Panc1 (cell line): Measurements from ENCODE around the gene PPHLN1. TPM values are rescaled to one million over a fixed set of nuclear protein-coding genes. Genes with fewer than 3 reads are reported as not detected.

ENCODE experiments used
- ATAC-seq: fragments of 200-7000 bp; cut with Tn5 transposase; 2 replicates; pipeline ENCODE4 v1.9.1; 2020; ENCODE audit warnings: mild to moderate bottlenecking, moderate library complexity
- BruUV-seq: library from RNA; stranded (reverse); fragments of 400-500 nt; replicated peaks from 2 replicates; lab custom pipeline; 2021; lab: Mats Ljungman, UMichigan
- CTCF ChIA-PET: fragments of 300-600 bp; sonication (Branson Sonifier 250); formaldehyde crosslinking; loops from one replicate; lab custom pipeline; 2022; ENCODE audit warnings: antibody characterized with exemption; lab: Charles Lee
- POLR2A ChIA-PET: fragments of 300-600 bp; sonication (Branson Sonifier 250); formaldehyde crosslinking; loops from one replicate; lab custom pipeline; 2022; ENCODE audit warnings: antibody characterized with exemption; lab: Charles Lee
- DNase-seq: peaks from one replicate; pipeline ENCODE4 v3.0.0-alpha.2; 2010; ENCODE audit warnings: low read depth, low spot score
- H3K27ac ChIP-seq: 2 replicates; pipeline ENCODE4 v1.5.1; 2011; ENCODE audit warnings: mild to moderate bottlenecking, low read length, inconsistent platforms
- H3K27me3 ChIP-seq: fragments of 200-500 bp; sonication (Bioruptor generic); 2 replicates; pipeline ENCODE4 v1.6.0; 2014; ENCODE audit warnings: low read length, inconsistent platforms; ENCODE audit not compliant: control insufficient read depth, insufficient read depth
- H3K36me3 ChIP-seq: fragments of 200-500 bp; sonication (Bioruptor generic); 2 replicates; pipeline ENCODE4 v1.5.1; 2014; ENCODE audit warnings: inconsistent platforms, mild to moderate bottlenecking, low read length, moderate library complexity; ENCODE audit not compliant: control insufficient read depth, insufficient read depth
- H3K4me1 ChIP-seq: 2 replicates; pipeline ENCODE4 v1.5.1; 2011; ENCODE audit warnings: inconsistent platforms, mild to moderate bottlenecking, low read length, moderate library complexity; ENCODE audit not compliant: control insufficient read depth, insufficient read depth
- H3K4me3 ChIP-seq, 2 experiments: 2 replicates each; pipeline ENCODE4 v1.5.1; 2011 to 2012; ENCODE audit warnings: low read depth in 2 of 2, low read length in 2 of 2, mild to moderate bottlenecking in 2 of 2, inconsistent platforms in 1 of 2, moderate library complexity in 1 of 2
- H3K9me3 ChIP-seq: fragments of 200-500 bp; sonication (Bioruptor generic); 2 replicates; pipeline ENCODE4 v1.5.1; 2014; ENCODE audit warnings: low read depth, mild to moderate bottlenecking, inconsistent platforms, low read length, moderate library complexity; ENCODE audit not compliant: control insufficient read depth, insufficient read depth
- POLR2AphosphoS5 ChIP-seq: IDR thresholded peaks from 2 replicates; pipeline ENCODE4 v1.6.1; 2012; ENCODE audit warnings: mild to moderate bottlenecking, low read depth, low read length, moderate library complexity
- SIN3A ChIP-seq: IDR thresholded peaks from 2 replicates; pipeline ENCODE4 v1.6.1; 2012; ENCODE audit warnings: low read depth, mild to moderate bottlenecking, low read length, moderate library complexity, borderline replicate concordance; ENCODE audit not compliant: insufficient read depth
- TCF7L2 ChIP-seq: IDR thresholded peaks from 2 replicates; pipeline ENCODE4 v1.6.1; 2011; ENCODE audit warnings: mild to moderate bottlenecking, low read depth, low read length, inconsistent platforms
- in situ Hi-C: cut with HindIII; loops from 2 replicates; pipeline ENCODE4 v1.10.0; 2016; ENCODE audit warnings: low sequenced_read_pairs, low pct_unique_long_range_greater_than_20kb
- intact Hi-C: fragments of 100-400 bp; cut with micrococcal nuclease; formaldehyde crosslinking; loops from one replicate; pipeline ENCODE4 v1.10.0; 2022; ENCODE audit not compliant: unreplicated experiment
- total RNA-seq: library from RNA; stranded (reverse); gene quantifications from one replicate; pipeline ENCODE4 v1.2.1, GENCODE V29; 2021; ENCODE audit not compliant: unreplicated experiment
- TF ChIP-seq, protein P1 (sequence below): fragments of 450-650 bp; IDR thresholded peaks from 2 replicates; pipeline ENCODE4 v1.5.1; 2017; ENCODE audit warnings: mild to moderate bottlenecking
- TF ChIP-seq, protein P2 (sequence below), 2 experiments: IDR thresholded peaks; 2 replicates each; pipeline ENCODE4 v1.6.1; 2011 to 2012; ENCODE audit warnings: low read depth in 2 of 2, control low read depth in 1 of 2, low read length in 1 of 2, mild to moderate bottlenecking in 1 of 2, moderate library complexity in 1 of 2; ENCODE audit not compliant: insufficient read depth in 1 of 2

The PPHLN1 gene
- total RNA-seq, 1 experiment from 2014 or later = 56.5 TPM

DNA sequence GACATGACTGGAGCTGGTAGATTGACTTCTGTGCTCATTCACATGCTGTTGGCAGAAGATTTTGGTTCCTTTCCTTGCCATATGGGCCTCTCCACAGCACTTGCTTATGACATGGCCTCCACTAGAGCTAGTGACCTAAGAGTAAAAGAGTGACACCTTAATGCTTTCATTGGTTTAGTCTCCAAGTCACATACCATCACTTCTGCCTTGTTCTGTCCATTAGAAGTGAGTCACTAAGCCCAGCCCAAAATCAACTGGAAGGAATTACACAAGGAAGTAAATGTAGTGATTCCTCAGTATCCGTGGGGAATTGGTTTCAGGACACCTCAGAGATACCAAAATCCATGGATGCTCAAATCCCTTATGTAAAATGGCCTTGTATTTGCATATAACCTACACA lies 81.3 kb downstream of the PPHLN1 start:
- in situ Hi-C loops (no loop called here), intact Hi-C loops (no loop called here)
- Histone ChIP-seq H3K27me3 (no peaks in the 10 kb centered on the region), H3K9me3 (no peaks in the 10 kb centered on the region), H3K27ac (no peak overlapping the region), H3K4me3 (no peak overlapping the region), H3K4me1 (peaks cover 6% of the 10 kb centered on the region; the same call in 1 of the 2 replicates), H3K36me3 (peaks cover 2% of the 10 kb centered on the region; the same call in 1 of the 2 replicates)
- CTCF ChIA-PET = no interaction called here
- BruUV-seq = no TSS peak
- POLR2A ChIA-PET = no interaction called here
- TF ChIP-seq, protein P1, sequence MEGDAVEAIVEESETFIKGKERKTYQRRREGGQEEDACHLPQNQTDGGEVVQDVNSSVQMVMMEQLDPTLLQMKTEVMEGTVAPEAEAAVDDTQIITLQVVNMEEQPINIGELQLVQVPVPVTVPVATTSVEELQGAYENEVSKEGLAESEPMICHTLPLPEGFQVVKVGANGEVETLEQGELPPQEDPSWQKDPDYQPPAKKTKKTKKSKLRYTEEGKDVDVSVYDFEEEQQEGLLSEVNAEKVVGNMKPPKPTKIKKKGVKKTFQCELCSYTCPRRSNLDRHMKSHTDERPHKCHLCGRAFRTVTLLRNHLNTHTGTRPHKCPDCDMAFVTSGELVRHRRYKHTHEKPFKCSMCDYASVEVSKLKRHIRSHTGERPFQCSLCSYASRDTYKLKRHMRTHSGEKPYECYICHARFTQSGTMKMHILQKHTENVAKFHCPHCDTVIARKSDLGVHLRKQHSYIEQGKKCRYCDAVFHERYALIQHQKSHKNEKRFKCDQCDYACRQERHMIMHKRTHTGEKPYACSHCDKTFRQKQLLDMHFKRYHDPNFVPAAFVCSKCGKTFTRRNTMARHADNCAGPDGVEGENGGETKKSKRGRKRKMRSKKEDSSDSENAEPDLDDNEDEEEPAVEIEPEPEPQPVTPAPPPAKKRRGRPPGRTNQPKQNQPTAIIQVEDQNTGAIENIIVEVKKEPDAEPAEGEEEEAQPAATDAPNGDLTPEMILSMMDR = no peak
- TF ChIP-seq SIN3A = no peak
- TF ChIP-seq TCF7L2 = no peak
- TF ChIP-seq POLR2AphosphoS5 = no peak
- TF ChIP-seq, protein P2, sequence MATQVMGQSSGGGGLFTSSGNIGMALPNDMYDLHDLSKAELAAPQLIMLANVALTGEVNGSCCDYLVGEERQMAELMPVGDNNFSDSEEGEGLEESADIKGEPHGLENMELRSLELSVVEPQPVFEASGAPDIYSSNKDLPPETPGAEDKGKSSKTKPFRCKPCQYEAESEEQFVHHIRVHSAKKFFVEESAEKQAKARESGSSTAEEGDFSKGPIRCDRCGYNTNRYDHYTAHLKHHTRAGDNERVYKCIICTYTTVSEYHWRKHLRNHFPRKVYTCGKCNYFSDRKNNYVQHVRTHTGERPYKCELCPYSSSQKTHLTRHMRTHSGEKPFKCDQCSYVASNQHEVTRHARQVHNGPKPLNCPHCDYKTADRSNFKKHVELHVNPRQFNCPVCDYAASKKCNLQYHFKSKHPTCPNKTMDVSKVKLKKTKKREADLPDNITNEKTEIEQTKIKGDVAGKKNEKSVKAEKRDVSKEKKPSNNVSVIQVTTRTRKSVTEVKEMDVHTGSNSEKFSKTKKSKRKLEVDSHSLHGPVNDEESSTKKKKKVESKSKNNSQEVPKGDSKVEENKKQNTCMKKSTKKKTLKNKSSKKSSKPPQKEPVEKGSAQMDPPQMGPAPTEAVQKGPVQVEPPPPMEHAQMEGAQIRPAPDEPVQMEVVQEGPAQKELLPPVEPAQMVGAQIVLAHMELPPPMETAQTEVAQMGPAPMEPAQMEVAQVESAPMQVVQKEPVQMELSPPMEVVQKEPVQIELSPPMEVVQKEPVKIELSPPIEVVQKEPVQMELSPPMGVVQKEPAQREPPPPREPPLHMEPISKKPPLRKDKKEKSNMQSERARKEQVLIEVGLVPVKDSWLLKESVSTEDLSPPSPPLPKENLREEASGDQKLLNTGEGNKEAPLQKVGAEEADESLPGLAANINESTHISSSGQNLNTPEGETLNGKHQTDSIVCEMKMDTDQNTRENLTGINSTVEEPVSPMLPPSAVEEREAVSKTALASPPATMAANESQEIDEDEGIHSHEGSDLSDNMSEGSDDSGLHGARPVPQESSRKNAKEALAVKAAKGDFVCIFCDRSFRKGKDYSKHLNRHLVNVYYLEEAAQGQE (IDR thresholded peaks at IDR 0.05; ENCODE audit: insufficient read depth in 1 of 2, low read depth in 2 of 2, low read length in 1 of 2) = no peak
- no peak for DNase-seq
- no peak for ATAC-seq

DNA sequence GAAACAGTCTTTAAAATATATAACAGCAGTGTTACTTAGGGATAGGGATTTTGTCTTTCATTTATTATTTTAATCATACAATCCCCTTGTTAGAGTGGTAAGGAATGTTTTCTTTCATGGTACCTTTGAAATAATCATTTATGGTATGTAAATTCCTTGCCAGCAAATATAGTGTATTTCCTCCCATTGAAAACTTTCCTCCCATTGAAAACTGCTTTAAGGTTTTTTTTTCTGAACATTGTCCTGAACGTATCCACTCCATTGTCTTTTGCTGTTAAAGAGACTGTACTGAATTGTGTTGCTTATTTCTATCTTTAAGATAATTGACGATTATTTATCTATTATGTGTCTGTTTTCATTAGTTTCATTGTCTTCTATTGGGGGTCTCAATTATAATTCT lies 83.5 kb downstream of the PPHLN1 start:
- in situ Hi-C loops = no loop called here
- H3K4me1 ChIP-seq = peaks cover 6% of the 10 kb centered on the region; the same call in 1 of the 2 replicates
- POLR2A ChIA-PET = no interaction called here

More for the DNA sequence above, 83.5 kb downstream of the PPHLN1 start:
- TF ChIP-seq, protein P1 = no peak
- no peak for TF ChIP-seq TCF7L2
- H3K36me3 ChIP-seq = peaks cover 2% of the 10 kb centered on the region; the same call in 1 of the 2 replicates
- no TSS peak for BruUV-seq
- CTCF ChIA-PET = interaction anchor here (0.7 kb wide), 1 partner anchor 386 kb away, joined by 3 read pairs; no protein-coding TSS in a partner anchor
- no peak for ATAC-seq
- intact Hi-C loops = no loop called here
- DNase-seq = no peak
- no peaks in the 10 kb centered on the region for H3K27me3 ChIP-seq
- H3K27ac ChIP-seq = no peak overlapping the region
- no peak overlapping the region for H3K4me3 ChIP-seq
- H3K9me3 ChIP-seq = no peaks in the 10 kb centered on the region
